ENCODE data around the gene GTPBP4. TPM values are rescaled to one million over a fixed set of nuclear protein-coding genes. Genes with fewer than 3 reads are reported as not detected.
A peak's percentile ranks its signal among the peaks of the same experiment; 100 is the strongest.

Gene GTPBP4
- total RNA-seq, 1 experiment from 2014 or later: 97.4 TPM

GRCh38 chr10:1048732-1049424, 60.6 kb downstream of the GTPBP4 start, which contains the start of gene IDI1 (continued):
- TF ChIP-seq ARID4B (CRISPR knock-in tag; IDR thresholded peaks at IDR 0.05; ENCODE audit: borderline replicate concordance) (peak; percentile 11), ZNF671 (CRISPR knock-in tag; IDR thresholded peaks at IDR 0.05) (no peak), MYBL2 (CRISPR knock-in tag; IDR thresholded peaks at IDR 0.05) (peak; percentile 81; the same call in 1 of the 2 replicates), NFYB (CRISPR knock-in tag; conservative IDR thresholded peaks at IDR 0.05; ENCODE audit: low read depth) (peak; percentile 91), USF2 (CRISPR knock-in tag; IDR thresholded peaks at IDR 0.05) (no peak; the same call in 1 of the 2 replicates), MAX (CRISPR knock-in tag; IDR thresholded peaks at IDR 0.05) (peak; percentile 86), NR2C2 (CRISPR knock-in tag; IDR thresholded peaks at IDR 0.05) (no peak), STAT6 (CRISPR knock-in tag; conservative IDR thresholded peaks at IDR 0.05; ENCODE audit: low read depth) (no peak), ZMAT4 (CRISPR knock-in tag; IDR thresholded peaks at IDR 0.05) (peak; percentile 43; the same call in 1 of the 2 replicates), ATF2 (CRISPR knock-in tag; IDR thresholded peaks at IDR 0.05; ENCODE audit: borderline replicate concordance, low read depth) (no peak), FOXK1 (CRISPR knock-in tag; IDR thresholded peaks at IDR 0.05) (peak; percentile 95), ETV6 (CRISPR knock-in tag; IDR thresholded peaks at IDR 0.05) (peak; percentile 60; the same call in 1 of the 2 replicates), KAT7 (CRISPR knock-in tag; IDR thresholded peaks at IDR 0.05; ENCODE audit: borderline replicate concordance) (no peak), NR3C1 (CRISPR knock-in tag; conservative IDR thresholded peaks at IDR 0.05; ENCODE audit: low read depth) (no peak), PRRX2 (CRISPR knock-in tag; IDR thresholded peaks at IDR 0.05) (0 out of 2 replicates have a peak, but pooled peaks have one; percentile 42), JUN (CRISPR knock-in tag; IDR thresholded peaks at IDR 0.05) (no peak; the same call in 1 of the 2 replicates), IRF2 (CRISPR knock-in tag; IDR thresholded peaks at IDR 0.05; ENCODE audit: borderline replicate concordance, low read depth) (no peak), ZSCAN18 (CRISPR knock-in tag; IDR thresholded peaks at IDR 0.05) (no peak), ZNF425 (CRISPR knock-in tag; conservative IDR thresholded peaks at IDR 0.05) (no peak), OVOL2 (CRISPR knock-in tag; IDR thresholded peaks at IDR 0.05; ENCODE audit: borderline replicate concordance) (no peak)

Measured in WTC11 (cell line).